OCI-LY7 (cell line): ENCODE data around the gene CREB3.

Experiments used
- EZH2phosphoT487 ChIP-seq: fragments of 200-600 bp; sonication (generic); IDR thresholded peaks from 2 replicates; pipeline ENCODE4 v1.6.1; 2018; ENCODE audit warnings: low read depth, borderline replicate concordance, mild to moderate bottlenecking, mixed run types, antibody characterized with exemption, low read length, moderate library complexity, mixed read lengths
- TF ChIP-seq, protein P1 (sequence below): fragments of 200-600 bp; sonication (generic); conservative IDR thresholded peaks from 2 replicates; pipeline ENCODE4 v1.5.1; 2014; ENCODE audit warnings: mild to moderate bottlenecking, antibody characterized with exemption, low read length, moderate library complexity, mixed read lengths

GRCh38 chr9:35748858-35749514 lies 16.5 kb downstream of the CREB3 start, which contains the start of the genes GBA2 and RGP1:
- TF ChIP-seq, protein P1, sequence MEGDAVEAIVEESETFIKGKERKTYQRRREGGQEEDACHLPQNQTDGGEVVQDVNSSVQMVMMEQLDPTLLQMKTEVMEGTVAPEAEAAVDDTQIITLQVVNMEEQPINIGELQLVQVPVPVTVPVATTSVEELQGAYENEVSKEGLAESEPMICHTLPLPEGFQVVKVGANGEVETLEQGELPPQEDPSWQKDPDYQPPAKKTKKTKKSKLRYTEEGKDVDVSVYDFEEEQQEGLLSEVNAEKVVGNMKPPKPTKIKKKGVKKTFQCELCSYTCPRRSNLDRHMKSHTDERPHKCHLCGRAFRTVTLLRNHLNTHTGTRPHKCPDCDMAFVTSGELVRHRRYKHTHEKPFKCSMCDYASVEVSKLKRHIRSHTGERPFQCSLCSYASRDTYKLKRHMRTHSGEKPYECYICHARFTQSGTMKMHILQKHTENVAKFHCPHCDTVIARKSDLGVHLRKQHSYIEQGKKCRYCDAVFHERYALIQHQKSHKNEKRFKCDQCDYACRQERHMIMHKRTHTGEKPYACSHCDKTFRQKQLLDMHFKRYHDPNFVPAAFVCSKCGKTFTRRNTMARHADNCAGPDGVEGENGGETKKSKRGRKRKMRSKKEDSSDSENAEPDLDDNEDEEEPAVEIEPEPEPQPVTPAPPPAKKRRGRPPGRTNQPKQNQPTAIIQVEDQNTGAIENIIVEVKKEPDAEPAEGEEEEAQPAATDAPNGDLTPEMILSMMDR, result no peak
- TF ChIP-seq EZH2phosphoT487, result no peak
